Keratinocyte (primary cell): ENCODE data around the gene WDR7. TPM values are rescaled to one million over a fixed set of nuclear protein-coding genes. Genes with fewer than 3 reads are reported as not detected.

ENCODE experiments used
- DNase-seq: peaks from one replicate; pipeline ENCODE4 v3.0.0-alpha.2; 2011; ENCODE audit warnings: low read depth, missing footprints, low spot score
- FAIRE-seq: peaks from 2 replicates; lab custom pipeline; 2011; peaks lifted over from hg19 to GRCh38; lab: Jason Lieb, UNC
- H2AFZ ChIP-seq: 2 replicates; pipeline ENCODE4 v1.6.0; 2012; ENCODE audit warnings: low read length, control low read depth, inconsistent platforms; ENCODE audit not compliant: control insufficient read depth
- H3K27ac ChIP-seq: 2 replicates; pipeline ENCODE4 v1.5.1; 2011; ENCODE audit warnings: low read length; ENCODE audit not compliant: control insufficient read depth, insufficient read depth
- H3K27me3 ChIP-seq: 3 replicates; pipeline ENCODE4 v1.6.0; 2011; ENCODE audit warnings: low read length; ENCODE audit not compliant: control insufficient read depth, insufficient read depth; ENCODE audit errors: extremely low read depth
- H3K36me3 ChIP-seq, 2 experiments: 2 replicates in 1 of 2; 3 replicates in 1 of 2; pipeline ENCODE4 v1.5.1; 2011; ENCODE audit warnings: low read length in 2 of 2, mild to moderate bottlenecking in 1 of 2; ENCODE audit not compliant: control insufficient read depth in 2 of 2, insufficient read depth in 2 of 2; ENCODE audit errors: extremely low read depth in 1 of 2
- H3K4me1 ChIP-seq: 3 replicates; pipeline ENCODE4 v1.5.1; 2011; ENCODE audit warnings: low read length; ENCODE audit not compliant: control insufficient read depth, insufficient read depth; ENCODE audit errors: extremely low read depth
- H3K4me2 ChIP-seq: 3 replicates; pipeline ENCODE4 v1.6.0; 2011; ENCODE audit warnings: low read depth, low read length; ENCODE audit not compliant: control insufficient read depth, insufficient read depth; ENCODE audit errors: extremely low read depth
- H3K4me3 ChIP-seq, 3 experiments: fragments of 200-600 bp in 1 of 3; sonication (generic) in 1 of 3; 2 replicates in 2 of 3; 3 replicates in 1 of 3; pipeline ENCODE4 v1.5.1; 2011 to 2016; ENCODE audit warnings: low read length in 3 of 3, mild to moderate bottlenecking in 3 of 3, control low read depth in 2 of 3, inconsistent platforms in 1 of 3, low read depth in 1 of 3, mixed read lengths in 1 of 3, mixed run types in 1 of 3, moderate library complexity in 1 of 3; ENCODE audit not compliant: control insufficient read depth in 2 of 3, insufficient read depth in 2 of 3; ENCODE audit errors: extremely low read depth in 1 of 3
- H3K79me2 ChIP-seq: 2 replicates; pipeline ENCODE4 v1.6.0; 2012; ENCODE audit warnings: low read length; ENCODE audit not compliant: control insufficient read depth, insufficient read depth
- H3K9ac ChIP-seq: 3 replicates; pipeline ENCODE4 v1.6.0; 2011; ENCODE audit warnings: low read length; ENCODE audit not compliant: control insufficient read depth, insufficient read depth; ENCODE audit errors: extremely low read depth
- H3K9me1 ChIP-seq: 3 replicates; pipeline ENCODE4 v1.6.0; 2011; ENCODE audit warnings: low read length; ENCODE audit not compliant: control insufficient read depth, insufficient read depth; ENCODE audit errors: extremely low read depth
- H3K9me3 ChIP-seq: 2 replicates; pipeline ENCODE4 v1.5.1; 2012; ENCODE audit warnings: low read depth, low read length; ENCODE audit not compliant: control insufficient read depth
- H4K20me1 ChIP-seq: 3 replicates; pipeline ENCODE4 v1.6.0; 2011; ENCODE audit warnings: low read length; ENCODE audit not compliant: control insufficient read depth, insufficient read depth; ENCODE audit errors: extremely low read depth
- CTCF ChIP-seq, 3 experiments: IDR thresholded peaks in 1 of 3; conservative IDR thresholded peaks in 1 of 3; optimal IDR thresholded peaks in 1 of 3; 2 replicates in 2 of 3; 3 replicates in 1 of 3; pipeline versions ENCODE3 to v1.5.1; 2011; ENCODE audit warnings: low read length in 3 of 3, mild to moderate bottlenecking in 3 of 3, moderate library complexity in 2 of 3, control low read depth in 1 of 3, inconsistent platforms in 1 of 3; ENCODE audit not compliant: insufficient read depth in 2 of 3; ENCODE audit errors: extremely low read depth in 1 of 3
- EZH2 ChIP-seq: IDR thresholded peaks from one replicate; pipeline ENCODE4 v1.6.1; 2012; ENCODE audit warnings: inconsistent platforms, mild to moderate bottlenecking, low read length, moderate library complexity
- dilution Hi-C: fragments of 300-500 bp; cut with MboI; formaldehyde crosslinking; loops from one replicate; pipeline ENCODE4 v1.7.0; 2020; ENCODE audit warnings: low sequenced_read_pairs; ENCODE audit not compliant: extremely low pct_ligation_motif_present
- polyA plus RNA-seq, 5 experiments: library from polyadenylated mRNA; depleted of rRNA in 3 of 5; stranded (reverse) in 3 of 5; stranded (forward) in 1 of 5; unstranded in 1 of 5; fragments of >200 nt; gene quantifications; 1 replicate in 1 of 5; 2 replicates in 3 of 5; 3 replicates in 1 of 5; pipeline versions ENCODE4 v1.2.1 to v1.2.3, GENCODE V29; 2011 to 2012; ENCODE audit warnings: missing spikeins in 2 of 5, low read depth in 1 of 5, low replicate concordance in 1 of 5

The WDR7 gene
- polyA plus RNA-seq, 1 donor (not counting 4 experiments of a cell fraction or from before 2014, with no cell fraction given), result 6.9 TPM

DNA sequence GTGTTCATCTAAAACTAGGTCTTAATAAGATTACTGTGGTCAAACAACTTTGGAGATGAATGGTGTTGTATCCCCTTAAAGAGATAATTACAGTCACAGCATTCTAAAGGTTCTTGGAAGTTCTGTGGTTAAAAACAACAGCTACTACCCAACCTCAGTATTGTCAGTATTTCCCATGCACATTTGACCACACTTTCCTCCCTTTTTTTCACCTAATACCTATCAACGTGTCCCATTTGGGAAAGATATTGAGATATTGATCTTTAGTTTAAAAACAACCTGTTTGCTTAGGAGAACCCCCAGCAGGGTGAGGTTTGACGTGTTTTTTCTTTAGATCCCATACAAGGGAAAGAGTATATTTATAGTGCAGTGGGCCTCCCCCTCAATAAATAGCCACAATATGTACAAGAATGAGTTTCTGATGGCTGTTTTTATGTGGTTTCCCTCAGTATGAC, 65.6 kb downstream of the WDR7 start:
- Histone ChIP-seq H3K9ac (no peak overlapping the region), H3K4me2 (no peak overlapping the region), H3K4me1 (no peaks in the 10 kb centered on the region), H3K27ac (no peak overlapping the region), H2AFZ (no peak overlapping the region), H3K36me3 (peaks cover 0 to 1% of the 10 kb centered on the region in 2 experiments), H3K4me3 (no peak overlapping the region), H3K9me1 (no peaks in the 10 kb centered on the region), H3K27me3 (no peaks in the 10 kb centered on the region), H3K9me3 (no peaks in the 10 kb centered on the region), H4K20me1 (no peaks in the 10 kb centered on the region), H3K79me2 (no peaks in the 10 kb centered on the region)
- TF ChIP-seq EZH2 (no peak), CTCF (optimal IDR thresholded peaks at IDR 0.05 in 1 of 3, IDR thresholded peaks at IDR 0.05 in 1 of 3, conservative IDR thresholded peaks at IDR 0.05 in 1 of 3; ENCODE audit: extremely low read depth in 1 of 3, insufficient read depth in 2 of 3, low read length in 3 of 3) (no peak)
- dilution Hi-C loops, result no loop called here
- no peak for FAIRE-seq
- DNase-seq, result no peak

- Histone ChIP-seq H3K4me3 (no peak overlapping the region), H3K9me3 (no peaks in the 10 kb centered on the region), H3K27ac (no peak overlapping the region), H3K4me2 (no peak overlapping the region), H3K36me3 (peaks cover 0 to 1% of the 10 kb centered on the region in 2 experiments), H2AFZ (no peak overlapping the region), H3K9ac (no peak overlapping the region), H4K20me1 (no peaks in the 10 kb centered on the region), H3K79me2 (no peaks in the 10 kb centered on the region), H3K9me1 (no peaks in the 10 kb centered on the region), H3K4me1 (no peaks in the 10 kb centered on the region), H3K27me3 (no peaks in the 10 kb centered on the region)
- FAIRE-seq, result no peak
- dilution Hi-C loops, result no loop called here
- DNase-seq, result no peak
- TF ChIP-seq CTCF (optimal IDR thresholded peaks at IDR 0.05 in 1 of 3, IDR thresholded peaks at IDR 0.05 in 1 of 3, conservative IDR thresholded peaks at IDR 0.05 in 1 of 3; ENCODE audit: extremely low read depth in 1 of 3, insufficient read depth in 2 of 3, low read length in 3 of 3) (no peak), EZH2 (no peak)
Measured at GRCh38 chr18:56721031-56721430, 69.9 kb downstream of the WDR7 start.
